GM18867 (cell line): ENCODE data around the gene NCF1.
"Not testable (repeated sequence)": the region's sequence is repeated elsewhere in the genome, so short reads cannot be mapped to it uniquely, and the experiment has no call there.

Experiments
- ATAC-seq: cut with Tn5 transposase; IDR thresholded peaks from one replicate; pipeline ENCODE4 v1.9.1; 2021; ENCODE audit warnings: mild to moderate bottlenecking, moderate library complexity; ENCODE audit not compliant: unreplicated experiment

Gene NCF1

DNA sequence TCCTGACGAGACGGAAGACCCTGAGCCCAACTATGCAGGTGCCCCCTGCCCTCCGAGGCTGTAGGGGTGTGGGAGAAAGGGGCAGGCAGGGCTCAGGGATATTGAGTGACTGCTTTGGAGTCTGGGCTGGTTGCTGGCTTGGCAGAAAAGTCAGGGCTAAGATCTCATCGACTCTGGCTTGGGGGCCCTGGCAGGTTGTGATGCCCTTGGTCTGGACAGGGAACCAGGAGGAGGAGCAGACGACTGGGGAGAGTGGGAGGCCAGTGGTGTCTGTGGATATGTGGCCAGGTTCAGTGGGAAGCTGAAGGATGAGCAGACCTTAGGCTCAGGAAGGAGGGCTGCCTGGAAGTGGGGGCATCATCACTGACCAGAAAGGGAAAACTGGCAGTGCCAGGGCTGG, 9.8 kb downstream of the NCF1 start:
- ATAC-seq = not testable (repeated sequence)

DNA sequence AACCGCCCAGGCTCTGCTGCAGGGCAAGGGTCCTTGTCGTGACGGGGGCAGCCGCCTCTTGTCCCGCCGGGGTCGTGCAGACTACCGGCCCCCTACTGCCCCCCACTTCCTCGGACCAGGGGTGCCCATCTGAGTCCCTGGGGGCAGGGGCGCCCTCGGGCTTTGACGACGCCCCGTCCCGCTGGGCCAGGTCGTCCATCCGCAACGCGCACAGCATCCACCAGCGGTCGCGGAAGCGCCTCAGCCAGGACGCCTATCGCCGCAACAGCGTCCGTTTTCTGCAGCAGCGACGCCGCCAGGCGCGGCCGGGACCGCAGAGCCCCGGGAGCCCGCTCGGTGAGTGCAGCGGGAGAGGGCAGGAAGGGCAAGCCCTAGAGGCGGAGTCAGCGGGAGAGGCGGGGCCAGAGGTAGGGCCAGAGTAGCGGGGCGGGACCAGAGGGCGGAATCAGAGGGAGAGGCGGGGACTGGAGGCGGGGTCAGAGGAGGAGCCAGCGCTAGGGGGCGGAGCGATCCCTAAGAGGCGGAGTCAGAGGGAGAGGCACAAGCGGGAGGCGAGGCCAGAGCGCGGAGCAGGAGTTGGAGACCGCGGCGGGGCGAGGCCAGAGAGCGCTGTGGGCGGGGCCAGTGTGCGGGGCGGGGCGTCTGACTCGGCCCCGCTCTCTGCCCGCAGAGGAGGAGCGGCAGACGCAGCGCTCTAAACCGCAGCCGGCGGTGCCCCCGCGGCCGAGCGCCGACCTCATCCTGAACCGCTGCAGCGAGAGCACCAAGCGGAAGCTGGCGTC, 14.7 kb downstream of the NCF1 start:
- ATAC-seq = peak; percentile 89

- ATAC-seq = not testable (repeated sequence)
Measured at GRCh38 chr7:74789200-74789736, 15.5 kb downstream of the NCF1 start.

DNA sequence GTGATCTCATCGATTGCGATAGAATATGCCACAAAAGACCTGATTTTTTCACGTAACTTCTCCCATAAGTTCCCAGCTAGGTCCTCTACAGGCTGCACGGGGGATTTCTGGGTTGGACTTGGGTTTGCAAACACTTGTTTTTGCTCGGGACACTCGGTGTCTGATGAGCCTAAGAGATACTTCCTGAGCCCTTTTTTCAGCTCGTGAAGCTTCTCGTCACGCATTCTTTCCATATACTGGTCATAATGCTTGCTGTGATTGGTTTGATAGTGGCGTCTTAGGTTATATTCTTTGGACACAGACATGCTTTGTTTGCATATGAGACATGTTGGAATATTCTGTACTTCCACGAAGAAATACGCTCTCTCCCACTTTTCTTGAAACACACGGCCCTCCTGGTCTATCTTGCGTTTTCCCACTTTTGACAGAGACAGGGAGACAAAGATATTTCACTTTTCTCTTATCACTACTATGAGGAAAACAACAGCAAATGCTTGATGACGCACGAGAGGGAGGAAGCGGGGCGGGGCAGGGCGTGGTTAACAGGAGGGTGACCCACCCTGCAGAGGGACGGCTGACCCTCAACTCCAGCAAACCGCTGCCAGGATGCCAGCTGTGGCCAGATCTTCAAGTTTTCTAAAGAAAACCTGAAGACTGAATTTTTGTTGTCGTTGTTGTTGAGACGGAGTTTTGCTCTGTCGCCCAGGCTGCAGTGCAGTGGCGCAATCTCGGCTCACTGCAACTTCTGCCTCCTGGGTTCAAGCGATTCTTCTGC, 24.2 kb downstream of the NCF1 start:
- not testable (repeated sequence) for ATAC-seq

- ATAC-seq = not testable (repeated sequence)
Measured at GRCh38 chr7:74798644-74799043, 24.8 kb downstream of the NCF1 start.

DNA sequence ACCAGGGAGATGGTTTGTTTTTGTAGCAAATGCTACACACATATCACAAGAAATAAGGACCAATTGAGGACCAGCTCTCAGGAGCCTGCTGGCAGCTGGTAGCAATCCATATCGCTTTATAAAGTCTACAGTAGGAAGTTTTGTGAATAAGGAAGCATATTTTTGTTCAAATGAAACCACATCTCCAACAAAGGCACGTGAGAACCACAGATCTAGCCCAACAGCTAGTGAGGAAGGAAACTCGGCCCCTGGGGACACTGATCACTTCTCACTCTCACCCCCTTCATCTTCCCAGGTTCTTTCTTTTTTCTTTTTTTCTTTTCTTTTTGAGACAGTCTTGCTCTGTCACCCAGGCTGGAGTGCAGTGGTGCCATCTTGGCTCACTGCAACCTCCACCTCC, 42.1 kb downstream of the NCF1 start:
- ATAC-seq = not testable (repeated sequence)

GRCh38 chr7:74820146-74820805, 46.5 kb downstream of the NCF1 start:
- ATAC-seq = peak; percentile 78

DNA sequence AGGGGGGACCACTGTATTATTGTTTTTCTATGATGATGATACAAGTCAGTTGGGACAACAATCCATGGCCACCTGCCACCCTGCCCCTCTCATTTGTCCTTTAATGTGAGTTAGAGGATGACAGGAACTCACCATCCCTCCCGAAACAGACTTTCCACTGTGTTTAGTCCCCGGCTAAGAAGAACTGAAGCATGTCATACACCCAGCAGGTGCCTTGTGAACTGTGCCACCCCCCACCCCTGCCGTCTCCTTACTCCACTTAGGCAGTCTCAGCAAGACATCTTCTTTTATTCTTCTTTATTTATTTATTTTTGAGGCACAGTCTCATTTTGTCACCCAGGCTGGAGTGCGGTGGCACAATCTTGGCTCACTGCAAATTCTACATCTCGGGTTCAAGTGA, 47.4 kb downstream of the NCF1 start:
- ATAC-seq = not testable (repeated sequence)

DNA sequence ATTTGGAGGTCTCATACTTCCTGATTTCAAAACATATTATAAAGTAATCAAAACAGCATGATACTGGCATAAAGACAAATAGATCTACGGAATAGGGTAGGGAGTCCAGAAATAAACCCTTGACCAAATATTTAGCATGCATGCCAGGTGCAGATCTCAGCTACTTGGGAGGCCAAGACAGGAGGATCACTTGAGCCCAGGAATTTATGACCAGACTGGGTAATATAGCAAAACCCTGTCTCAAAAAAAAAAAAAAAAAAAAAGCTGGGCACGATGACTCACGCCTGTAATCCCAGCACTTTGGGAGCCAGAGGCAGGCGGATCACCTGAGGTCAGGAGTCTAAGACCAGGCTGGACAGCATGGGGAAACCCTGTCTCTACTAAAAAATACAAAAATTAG, 56.1 kb downstream of the NCF1 start:
- ATAC-seq = not testable (repeated sequence)

DNA sequence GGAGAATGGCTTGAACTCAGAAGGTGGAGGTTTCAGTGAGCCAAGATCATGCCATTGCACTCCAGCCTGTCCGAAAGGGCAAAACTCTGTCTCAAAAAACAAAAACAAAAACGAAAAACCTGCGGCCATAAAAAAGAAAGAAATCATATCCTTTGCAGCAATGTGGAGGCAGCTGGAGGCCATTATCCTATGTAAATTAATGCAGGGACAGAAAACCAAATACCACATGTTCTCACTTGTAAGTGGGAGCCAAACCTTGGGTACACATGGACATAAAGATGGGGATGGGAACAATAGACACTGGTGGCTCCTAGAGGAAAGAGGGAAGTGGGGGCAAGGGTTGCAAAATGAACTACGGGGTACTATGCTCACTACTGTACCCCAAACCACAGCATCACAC, 56.6 kb downstream of the NCF1 start:
- not testable (repeated sequence) for ATAC-seq
